ENCODE measurements around the gene NMT2.

The NMT2 gene

DNA sequence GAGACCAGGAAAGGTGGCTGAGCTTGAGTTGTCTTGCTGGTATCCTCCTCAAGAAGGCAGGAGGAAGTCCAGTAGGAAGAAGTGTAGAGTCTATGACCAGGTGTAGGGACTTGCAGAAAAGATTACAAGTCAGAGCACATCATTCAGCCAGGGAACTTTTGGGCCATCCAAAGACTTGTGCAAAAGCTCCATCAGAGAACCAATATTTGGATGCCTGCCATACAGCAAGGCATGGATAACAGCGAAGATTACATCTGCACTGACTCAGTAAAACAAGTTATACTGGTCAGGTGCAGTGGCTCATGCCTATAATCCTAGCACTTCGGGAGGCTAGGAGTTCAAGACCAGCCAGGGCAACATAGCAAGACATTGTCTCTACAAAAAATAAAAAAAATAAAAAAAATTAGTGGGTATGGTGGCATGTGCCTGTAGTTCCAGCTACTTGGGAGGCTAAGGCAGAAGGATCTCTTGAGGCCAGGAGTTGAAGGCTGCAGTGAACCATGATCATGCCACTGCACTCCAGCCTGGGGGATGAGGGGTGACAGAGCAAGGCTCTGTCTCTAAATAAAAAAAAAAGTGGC lies 13.2 kb upstream of the NMT2 start:
- no peak for DNase-seq (ENCODE audit: low spot score)

DNA sequence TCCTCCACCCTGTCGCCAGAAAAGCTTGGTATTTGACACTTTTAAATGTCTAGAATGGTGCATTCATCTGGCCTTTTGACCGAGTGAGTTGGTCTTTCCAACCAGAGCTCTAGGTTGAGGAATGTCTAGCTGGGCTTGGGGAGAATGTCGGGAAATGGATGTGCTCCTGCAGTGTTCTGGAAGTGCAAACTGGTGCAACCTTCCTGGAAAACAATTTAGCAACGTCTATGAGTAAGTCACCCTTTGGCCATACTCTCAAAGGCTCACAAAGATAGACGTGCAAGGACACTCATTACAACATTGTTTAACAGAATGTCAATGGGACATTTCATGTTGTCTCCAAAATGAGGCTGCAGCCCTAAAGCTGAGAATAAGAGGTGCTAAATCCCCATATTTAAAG lies 12.2 kb upstream of the NMT2 start:
- DNase-seq (ENCODE audit: low spot score): no peak

DNA sequence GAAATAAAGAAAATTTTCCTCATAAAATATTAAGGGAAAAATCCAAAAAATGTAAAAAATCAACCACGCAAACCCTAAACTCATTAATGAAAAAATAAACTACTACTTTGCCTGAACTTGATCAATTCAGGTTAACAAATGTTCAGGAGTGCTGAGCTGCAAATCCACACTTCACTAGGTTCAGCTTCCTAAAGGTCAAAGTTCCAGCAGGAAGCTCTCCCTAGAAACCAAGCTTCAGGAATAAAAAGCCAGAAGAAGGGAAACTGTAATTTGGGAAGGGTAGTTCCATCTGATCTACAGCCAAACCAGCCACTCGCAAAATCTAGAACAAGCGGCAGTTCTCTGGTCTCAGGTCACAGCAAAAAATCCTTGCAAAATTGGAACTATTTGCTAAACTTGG lies 7.8 kb upstream of the NMT2 start:
- DNase-seq (ENCODE audit: low spot score): no peak

DNA sequence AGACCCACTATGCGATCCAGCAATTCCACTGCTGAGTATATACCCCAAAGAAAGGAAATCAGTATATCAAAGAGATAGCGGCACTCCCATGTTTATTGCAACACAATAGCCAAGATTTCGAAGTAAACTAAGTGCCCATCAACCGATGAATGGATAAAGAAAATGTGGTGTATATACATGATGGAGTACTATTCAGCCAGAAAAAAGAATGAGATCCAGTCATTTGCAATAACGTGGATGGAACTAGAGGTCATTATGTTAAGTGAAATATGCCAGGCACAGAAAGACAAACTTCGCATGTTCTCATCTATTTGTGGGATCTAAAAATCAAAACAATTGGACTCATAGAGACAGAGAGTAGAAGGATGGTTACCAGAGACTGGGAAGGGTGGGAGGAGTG lies 7.1 kb upstream of the NMT2 start:
- DNase-seq (ENCODE audit: low spot score): no peak

DNA sequence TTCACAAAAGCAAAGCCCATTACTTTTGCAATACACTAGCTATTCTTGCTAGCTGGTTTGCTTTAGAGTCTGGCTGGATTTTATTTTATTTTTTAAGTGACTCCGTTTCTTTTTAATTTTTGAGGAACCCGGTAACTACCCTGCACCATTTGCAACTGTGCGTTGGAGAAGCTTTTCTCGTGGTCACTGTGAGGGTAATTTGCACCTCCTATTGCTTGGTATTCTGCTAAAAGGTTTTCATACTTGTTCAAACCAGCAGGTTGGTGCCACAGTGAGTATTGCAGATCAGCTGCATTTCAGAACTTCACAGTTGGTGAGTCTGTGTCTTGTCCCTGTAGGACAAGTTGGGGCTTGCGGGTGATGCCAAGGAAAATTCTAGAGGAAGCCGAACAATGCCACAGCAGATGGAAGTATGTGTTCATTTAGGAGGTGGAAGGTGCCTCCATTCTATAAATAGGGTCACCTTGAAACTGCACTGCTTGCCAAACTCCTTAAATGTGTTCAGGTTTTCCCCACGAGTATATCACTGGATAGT lies 3.9 kb upstream of the NMT2 start:
- no peak for DNase-seq (ENCODE audit: low spot score)

DNA sequence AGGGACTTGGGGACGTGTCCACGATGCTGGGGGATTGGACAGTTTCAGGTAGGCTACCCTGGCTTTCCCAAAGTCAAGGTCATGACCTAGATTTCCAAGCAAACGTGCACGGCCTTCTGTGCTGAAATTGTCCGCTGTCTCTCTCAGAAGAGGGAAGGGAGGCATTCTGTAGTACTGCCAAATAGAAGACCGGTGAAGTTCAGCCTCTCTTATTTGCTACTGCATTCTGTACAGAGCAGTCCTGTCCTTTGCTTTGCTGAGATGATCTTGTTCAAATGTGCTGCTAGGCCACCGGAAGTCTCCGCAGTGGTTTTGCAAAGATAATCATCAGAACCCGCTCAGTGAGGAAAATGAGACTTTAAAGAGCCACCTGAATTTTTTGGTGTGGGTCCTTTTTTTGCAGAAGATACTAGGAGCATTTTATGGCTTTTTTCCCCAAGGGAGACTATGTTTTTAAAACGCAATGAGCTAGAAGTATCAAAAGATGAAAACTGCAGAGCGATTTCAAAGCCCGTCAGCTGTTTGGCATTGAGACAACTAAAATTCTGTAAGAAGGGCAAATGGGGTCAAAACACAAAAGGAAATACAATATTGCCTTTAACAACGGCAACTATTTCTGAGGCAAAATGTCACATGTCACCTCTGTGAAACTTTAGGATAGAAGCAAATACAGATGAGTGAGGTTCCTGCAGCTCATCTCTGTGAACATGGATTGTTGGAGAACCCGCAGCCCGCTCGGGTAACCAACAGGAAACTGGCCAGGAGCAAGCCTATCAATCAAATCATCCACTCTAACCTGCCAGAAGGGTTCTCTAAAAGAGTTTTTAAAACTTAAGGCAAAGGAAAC lies 1.3 kb upstream of the NMT2 start:
- no peak for DNase-seq (ENCODE audit: low spot score)

DNA sequence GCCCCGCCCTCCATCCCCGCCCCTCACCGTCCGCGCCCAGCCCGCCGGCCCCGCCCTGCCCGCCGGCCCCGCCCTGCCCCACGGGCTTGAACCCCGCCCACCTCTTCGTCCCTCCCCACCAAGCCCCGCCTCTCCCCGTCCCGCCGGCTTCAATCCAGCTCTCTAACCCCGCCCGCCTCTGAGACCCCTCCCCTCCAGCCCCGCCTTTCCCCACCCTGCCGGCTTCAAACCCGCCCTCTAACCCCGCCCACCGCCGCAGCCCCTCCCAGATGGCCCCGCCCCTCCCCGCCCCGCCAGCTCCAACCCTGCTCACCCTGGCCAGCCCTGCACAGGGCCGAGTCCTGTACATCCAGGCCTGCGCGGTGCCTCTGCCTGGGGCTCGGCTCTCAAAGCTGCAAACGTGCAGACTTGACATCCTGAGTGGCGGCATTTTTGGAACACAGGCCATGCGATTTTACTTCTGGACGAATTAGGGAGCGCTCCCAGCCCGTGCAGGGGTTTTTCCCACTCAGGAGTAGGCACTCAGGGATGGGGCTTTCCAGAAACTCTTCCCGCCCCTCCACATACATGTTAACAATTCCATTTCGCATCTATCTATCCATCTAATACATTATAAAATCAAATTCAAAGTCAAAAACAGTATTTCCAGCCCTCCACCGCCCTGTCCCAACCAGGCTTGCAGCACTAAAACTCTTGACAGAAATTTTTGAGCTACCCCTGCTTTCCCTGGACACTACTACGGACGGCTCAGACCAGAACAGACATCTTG lies 477 bp upstream of the NMT2 start:
- DNase-seq (ENCODE audit: low spot score): peak; percentile 99

DNA sequence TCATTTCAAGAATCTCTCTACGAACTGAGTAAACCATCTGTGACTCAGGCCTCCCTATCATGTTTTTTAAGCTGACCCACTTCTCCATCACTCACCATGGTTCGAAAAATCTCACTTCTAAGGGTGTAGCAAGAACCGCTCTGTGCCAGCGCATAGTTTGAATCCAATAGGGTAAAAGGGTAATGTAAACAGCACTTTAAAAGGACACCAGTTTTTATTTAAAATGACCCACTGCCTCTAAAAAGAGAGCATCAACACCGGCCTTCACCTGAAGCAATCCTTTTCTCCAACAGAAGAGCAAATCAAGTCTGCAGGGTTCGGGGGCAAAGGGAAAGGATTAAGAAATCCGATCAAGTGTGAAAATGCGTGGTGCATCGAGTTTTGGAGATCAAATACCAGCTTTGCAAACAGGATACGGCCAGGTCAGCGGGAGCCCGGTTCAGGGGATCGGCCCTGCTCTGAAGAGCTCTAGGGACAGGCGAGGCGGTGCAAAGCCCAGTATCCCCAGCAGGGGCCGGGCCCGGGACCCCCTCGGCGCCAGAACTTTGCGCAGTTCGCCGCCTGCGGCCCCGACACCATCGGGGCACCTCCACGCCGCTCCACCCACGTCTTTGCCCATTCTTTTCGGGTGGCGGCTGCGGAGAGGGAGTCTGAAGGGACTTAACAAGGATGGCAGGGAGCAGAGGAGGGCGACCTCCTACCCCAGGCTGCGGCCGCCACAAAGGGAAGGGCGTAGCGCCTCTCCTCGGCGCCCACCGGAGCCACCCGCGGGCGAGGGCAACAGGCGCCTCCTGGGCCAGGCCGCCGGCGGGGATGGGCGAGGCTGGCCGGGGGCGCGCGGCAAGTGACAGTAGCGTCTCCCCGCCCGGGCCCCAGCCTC lies 842 bp downstream of the NMT2 start:
- peak; percentile 62 for DNase-seq (ENCODE audit: low spot score)

DNA sequence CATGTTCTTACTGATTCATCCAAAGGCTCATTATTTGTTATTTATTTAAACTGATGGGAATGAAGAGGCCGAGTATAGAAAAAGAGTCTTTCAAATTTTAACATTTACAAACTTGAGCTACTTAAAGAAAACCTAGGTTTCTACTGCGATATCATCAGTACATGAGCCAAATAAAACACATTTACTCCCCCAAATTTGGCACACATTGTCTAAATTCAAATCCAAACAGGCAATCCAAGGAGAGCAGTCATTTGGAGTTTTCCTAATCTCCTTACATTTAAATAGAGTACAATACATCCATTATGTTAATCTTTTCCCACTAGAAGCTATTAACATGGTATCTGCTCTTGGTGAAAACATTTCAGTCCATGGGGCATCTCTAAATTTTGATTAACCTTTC lies 2.2 kb downstream of the NMT2 start:
- DNase-seq (ENCODE audit: low spot score): no peak

DNA sequence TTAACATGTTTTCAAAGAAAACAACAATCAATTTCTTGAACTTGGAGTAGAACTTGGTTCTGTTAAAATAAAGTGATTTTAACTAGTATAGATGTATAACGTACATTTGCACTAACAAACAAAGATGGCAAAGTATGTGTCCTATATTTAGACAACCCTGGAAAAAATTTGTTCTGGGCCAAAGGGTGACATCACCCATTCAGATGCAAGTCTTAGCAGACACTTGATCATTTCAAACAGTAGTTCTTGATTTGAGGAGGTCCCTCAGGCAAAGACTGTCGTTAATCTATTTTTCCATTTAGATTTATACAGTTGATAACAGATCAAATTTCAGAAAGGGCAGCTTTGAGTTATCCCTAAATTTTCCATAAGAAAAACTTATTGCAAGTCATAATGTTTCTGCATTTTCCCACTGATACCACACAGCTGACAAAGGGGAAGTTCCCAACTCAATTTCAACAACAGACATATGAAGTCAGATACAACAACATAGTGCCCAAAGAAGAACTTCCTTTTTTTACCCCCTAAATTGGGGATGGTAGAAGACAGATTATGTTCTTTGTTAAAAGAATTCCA lies 5.2 kb downstream of the NMT2 start:
- no peak for DNase-seq (ENCODE audit: low spot score)

DNA sequence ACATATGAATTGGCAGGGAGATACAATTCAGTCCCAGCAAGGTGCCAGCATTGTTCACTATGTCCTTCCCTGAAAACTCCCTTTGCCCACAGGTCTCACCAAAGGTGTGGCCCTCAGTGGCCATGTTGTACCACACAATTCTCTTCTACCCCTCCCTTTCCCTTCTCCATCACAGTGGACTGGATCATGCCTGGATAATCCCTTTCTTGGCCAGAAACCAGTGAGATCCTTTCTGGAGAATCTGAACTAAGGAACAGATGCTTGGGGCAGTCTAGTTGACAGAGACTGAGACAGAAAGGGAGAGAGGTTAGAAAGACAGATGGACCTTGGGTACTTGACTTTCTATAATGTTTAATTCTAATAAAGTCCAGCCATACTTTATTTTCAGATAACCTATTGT lies 9.5 kb downstream of the NMT2 start:
- DNase-seq (ENCODE audit: low spot score): no peak

DNA sequence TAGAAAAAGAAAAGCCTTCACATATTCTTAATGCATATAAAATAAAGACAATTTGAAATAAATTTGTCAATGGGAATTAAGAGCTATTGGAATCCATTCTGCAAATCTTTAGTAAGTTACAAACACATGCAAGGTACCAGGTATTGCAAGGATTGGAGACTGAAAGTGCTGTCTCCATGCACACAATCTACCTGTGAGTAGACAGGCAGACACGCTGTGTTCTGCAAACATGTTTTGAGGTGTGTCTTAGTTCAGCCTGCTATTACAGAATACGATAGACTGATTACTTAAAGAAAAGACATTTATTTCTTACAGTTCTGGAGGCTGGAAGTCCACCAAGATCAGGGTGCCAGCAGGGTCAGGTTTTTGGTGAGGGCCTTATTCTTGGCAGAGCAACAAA lies 10.0 kb downstream of the NMT2 start:
- no peak for DNase-seq (ENCODE audit: low spot score)

DNA sequence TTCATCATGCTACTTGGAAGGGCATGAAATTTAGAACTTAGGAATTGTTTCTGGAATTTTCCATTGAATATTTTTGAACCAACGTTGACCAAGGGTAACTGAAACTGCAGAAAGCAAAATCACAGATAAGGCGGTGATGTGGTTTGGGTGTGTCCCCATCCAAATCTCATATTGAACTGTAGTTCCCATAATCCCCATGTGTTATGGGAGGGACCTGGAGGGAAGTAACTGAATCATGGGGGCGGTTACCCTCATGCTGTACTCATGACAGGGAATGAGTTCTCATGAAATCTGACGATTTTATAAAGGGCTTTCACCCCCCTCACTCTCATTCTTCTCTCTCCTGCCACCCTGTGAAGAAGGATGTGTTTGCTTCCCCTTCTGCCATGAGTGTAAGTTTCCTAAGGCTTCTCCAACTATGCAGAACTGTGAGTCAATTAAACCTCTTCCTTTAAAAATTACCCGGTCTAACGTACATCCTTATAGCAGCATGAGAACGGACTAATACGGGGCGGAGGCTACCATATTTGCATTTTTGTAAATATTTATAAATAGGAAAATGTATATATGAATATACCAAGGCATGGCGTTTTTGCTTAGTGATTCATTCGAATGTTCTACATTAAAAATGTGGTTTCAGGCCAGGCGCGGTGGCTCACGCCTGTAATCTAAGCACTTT lies 12.4 kb downstream of the NMT2 start:
- DNase-seq (ENCODE audit: low spot score): no peak

DNA sequence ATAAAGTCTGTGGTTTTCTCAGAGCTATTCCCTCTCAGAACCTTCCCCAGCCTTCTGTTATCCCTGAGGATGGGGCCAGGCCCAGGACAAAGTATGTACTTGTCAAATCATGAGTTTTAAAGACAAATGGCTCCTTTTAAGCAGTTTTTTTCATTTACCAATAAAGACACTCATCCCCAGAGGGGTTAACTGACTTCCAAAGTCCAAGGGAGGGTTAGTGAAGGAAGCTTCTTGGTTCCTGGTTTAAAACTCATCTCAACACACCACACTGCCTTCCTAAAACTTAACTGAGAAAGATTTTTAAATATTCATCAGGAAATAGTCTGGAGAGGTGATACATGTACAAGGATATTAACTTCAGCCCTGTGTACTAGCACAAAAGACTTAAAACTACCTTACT lies 15.9 kb downstream of the NMT2 start:
- DNase-seq (ENCODE audit: low spot score): no peak

DNA sequence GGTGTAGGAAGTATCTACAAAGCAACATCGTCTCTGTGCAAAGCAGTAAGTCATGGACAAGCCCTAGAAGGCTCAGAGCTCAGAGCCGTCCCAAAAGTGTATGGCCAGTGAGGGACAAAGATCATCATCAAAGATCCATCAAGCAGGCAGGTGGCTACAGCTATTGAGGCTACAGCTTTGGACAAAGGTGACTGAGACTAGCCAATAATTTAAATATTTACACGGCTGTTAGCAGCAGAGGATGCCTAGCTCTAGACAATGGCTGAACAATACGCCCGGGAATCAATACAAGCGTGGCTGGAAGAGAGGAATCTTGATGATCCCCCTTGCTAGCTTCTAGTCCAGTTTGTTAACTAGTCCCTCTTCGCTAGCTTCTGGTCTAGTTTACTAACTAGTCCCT lies 17.9 kb downstream of the NMT2 start:
- DNase-seq (ENCODE audit: low spot score): no peak

DNA sequence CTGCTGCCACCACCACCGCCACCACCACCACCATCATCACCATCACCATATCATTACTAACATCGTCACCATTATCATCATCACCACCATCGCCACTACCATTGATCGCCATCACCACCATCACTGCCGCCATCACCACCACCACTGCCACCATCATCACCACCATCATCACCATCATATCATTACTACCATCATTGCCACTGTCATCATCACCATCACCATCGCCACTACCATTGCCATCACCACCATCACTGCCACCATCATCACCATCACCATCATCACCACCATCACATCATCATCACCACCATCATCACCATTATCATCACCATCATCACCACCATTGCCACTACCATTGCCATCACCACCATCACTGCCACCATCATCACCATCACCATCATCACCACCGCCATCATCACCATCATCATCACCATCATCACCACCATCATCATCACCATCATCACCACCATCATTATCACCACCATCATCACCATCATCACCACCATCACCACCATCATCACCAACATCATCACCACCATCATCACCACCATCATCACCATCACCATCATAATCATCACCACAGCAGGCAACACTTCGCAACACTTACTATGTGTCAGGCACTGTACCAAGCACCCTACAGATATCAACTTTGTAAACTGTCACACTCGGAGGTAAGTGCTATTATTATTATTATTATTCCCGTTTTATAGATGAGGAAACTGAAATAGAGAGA lies 19.3 kb downstream of the NMT2 start:
- no peak for DNase-seq (ENCODE audit: low spot score)

DNA sequence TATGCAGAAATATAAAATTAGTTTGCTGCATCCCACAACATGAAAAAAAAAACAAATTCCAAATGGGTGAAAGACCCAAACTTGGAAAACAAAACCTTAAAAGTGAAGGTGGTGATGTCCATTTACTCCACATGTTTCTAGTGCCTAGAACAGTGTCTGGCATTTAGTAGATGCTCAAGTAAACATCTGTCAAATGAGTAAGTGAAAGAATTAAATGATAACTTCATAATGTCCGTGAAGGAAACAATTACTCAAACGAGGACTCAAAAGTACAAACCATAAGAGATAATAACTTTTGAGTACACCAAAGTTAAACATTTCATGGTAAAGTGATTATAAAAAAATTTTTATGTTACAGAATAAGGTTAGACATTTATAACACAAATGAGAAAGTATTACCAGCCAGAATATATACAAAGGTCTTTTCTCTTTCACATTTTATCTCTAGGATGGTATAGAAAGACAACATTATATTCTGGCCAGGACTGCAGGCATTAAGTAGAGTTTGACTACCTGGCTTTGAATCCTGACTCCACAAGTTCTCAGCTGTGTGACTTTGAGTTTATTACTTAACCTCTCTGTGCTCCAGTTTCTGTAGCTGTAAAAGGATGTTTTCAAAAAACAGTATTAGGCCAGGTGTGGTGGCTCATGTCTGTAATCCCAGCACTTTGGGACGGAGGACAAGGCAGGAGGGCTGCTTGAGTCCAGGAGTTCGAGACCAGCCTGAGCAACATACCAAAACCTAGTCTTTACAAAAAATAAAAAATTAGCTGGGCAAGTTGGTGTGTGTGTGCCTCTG lies 20.7 kb downstream of the NMT2 start:
- DNase-seq (ENCODE audit: low spot score): no peak

DNA sequence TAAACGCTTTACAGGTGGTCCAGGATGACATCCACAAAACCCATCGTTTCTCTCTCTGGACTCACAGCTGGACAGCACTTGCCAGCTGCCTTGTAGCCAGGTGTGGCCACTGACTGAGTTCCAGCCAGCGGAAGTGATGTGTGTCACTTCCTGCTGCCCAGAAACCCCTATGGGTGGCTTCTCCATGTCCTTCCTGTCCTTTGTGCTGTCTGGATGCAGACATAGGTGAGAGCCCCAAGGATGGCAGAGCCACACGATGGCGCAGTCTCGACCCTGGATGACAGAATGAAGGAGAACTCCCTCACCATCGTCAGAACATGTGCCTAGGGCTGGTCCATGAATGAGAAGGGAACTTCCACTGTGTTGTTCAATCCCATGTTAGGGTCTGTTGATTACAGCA lies 22.1 kb downstream of the NMT2 start:
- no peak for DNase-seq (ENCODE audit: low spot score)

DNA sequence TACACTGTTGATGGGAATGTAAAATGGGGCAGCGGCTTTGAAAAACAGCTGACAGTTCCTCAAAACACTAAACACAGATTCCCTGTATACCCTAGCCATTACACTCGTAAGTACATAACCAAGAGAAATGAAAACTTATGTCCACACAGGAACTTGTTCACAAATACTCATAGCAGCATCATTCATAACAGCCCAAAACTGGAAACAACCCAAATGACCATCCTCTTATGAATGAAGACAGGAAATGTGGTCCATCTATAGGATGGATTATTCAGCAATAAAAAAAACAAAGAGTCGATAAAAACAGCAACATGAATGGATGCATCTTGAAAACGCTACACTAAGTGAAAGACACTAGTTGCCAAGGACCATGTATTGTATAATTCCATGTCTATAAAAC lies 23.7 kb downstream of the NMT2 start:
- no peak for DNase-seq (ENCODE audit: low spot score)
